Frontal cortex (tissue), 4 donors: ENCODE results near the gene ACOT7. TPM values are rescaled to one million over a fixed set of nuclear protein-coding genes. Genes with fewer than 3 reads are reported as not detected.
"Not testable (repeated sequence)": the region's sequence is repeated elsewhere in the genome, so short reads cannot be mapped to it uniquely, and the experiment has no call there.

Experiments used
- DNase-seq, 2 donors: peaks; one replicate each; pipeline ENCODE4 v3.0.0; 2012; ENCODE audit warnings: low spot score in 2 of 2
- FAIRE-seq: peaks from 2 replicates; lab custom pipeline; 2012; peaks lifted over from hg19 to GRCh38; lab: Jason Lieb, UNC
- total RNA-seq: library from RNA; depleted of rRNA; stranded (reverse); fragments of >200 nt; gene quantifications from one replicate; pipeline ENCODE4 v1.2.3, GENCODE V29; 2014
- donor health status: control.
- donor health status: control.
- donor health status: control.

The ACOT7 gene
- total RNA-seq, 1 donor from 2014 or later: 40.8 TPM

DNA sequence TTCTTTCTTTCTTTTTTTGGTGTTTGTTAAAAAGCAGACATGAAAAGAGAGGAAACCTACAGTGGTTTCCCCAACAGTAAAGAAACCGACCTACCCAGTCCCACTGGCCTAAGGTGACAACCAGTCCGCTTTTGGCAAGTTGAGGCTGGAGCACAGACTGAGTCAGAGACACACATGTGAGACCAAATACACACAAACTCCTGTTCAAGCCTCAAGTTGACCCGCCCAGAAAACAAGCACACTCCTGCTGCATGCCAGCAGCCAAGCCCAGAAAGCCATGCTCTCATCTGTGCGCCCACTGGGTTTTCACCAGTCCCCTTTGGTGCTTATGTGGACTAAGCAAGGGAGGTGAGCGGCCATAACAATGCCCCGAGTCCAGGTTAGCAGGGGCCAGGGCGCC, 68.1 kb downstream of the ACOT7 start:
- DNase-seq (no peak), FAIRE-seq (no peak)

DNA sequence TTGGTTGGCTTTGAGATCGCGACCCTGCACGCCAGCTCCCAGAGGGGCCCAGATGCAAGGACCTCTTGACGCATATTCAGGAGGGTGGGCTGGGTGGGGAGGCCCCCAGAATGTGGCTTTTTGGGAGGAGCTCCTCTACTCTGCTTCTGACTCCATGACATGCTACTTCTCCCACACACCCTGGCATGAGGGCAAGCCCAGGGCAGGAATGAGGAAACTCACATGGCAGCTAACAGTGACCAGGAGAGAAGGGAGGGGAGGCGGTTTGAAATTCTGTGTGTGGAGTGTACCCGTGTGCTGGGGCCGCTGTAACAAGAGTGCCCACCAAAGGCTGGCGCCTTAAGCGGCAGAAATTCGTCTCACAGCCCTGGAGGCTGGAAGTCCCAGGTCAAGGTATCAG, 71.4 kb downstream of the ACOT7 start:
- DNase-seq: no peak
- no peak for FAIRE-seq

- no peak for DNase-seq
- no peak for FAIRE-seq
Measured at GRCh38 chr1:6321205-6321604, 72.4 kb downstream of the ACOT7 start.

- FAIRE-seq: no peak
- no peak for DNase-seq
Measured at GRCh38 chr1:6317098-6317760, 76.3 kb downstream of the ACOT7 start.

DNA sequence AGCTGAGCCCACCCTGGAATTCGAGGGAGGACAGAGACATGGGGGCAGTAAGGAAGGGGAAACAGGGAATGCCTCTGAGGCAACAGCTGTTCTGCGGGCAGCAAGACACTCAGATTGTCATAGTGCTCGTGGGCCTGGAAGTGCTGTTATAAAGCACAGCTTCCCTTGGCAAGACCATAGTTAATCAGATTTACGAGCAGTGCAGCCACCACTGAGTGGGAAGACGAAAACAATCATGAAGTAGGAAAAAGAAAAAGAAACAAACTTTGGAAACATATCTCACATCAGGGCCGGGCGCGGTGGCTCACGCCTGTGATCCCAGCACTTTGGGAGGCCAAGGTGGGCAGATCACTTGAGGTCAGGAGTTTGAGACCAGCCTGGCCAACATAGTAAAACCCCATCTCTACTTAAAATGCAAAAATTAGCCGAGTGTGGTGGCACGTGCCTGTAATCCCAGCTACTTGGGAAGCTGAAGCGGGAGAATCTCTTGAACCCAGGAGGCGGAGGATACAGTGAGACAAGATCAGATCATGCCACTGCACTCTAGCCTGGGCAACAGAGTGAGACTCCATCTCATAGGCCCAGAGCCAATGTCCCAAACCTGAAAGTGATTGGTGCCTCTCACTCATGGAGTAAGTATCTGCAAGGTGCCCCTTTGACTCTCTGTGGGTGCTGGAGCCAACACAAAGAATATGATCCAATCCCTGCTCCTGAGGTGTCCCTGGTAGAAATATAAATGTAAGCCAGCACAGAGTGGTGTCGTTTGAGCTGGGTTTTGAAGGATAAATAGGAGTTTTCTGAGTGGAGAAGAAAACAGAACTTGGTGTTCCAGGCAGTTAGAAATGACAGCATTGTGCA, 77.1 kb downstream of the ACOT7 start:
- DNase-seq: no peak
- FAIRE-seq: no peak

DNA sequence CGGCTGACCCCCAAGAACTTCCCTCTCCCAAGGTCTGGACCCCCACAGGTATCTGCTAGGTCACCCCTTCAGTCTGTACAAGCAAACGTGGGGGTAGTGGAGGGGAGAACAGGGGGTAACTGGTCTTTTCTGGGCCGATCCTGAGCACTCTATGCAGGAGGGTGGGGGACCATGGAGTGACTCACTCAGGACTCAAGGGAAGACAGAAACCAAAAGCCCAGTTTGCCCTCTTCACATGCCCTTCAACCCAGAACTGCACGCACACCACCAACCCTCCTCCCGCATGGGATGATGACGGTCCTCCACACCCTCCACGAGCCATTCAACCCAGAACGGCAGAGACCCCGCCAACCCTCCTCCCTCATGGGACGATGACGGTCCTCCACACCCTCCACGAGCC, 79.1 kb downstream of the ACOT7 start:
- DNase-seq (no peak), FAIRE-seq (no peak)

DNA sequence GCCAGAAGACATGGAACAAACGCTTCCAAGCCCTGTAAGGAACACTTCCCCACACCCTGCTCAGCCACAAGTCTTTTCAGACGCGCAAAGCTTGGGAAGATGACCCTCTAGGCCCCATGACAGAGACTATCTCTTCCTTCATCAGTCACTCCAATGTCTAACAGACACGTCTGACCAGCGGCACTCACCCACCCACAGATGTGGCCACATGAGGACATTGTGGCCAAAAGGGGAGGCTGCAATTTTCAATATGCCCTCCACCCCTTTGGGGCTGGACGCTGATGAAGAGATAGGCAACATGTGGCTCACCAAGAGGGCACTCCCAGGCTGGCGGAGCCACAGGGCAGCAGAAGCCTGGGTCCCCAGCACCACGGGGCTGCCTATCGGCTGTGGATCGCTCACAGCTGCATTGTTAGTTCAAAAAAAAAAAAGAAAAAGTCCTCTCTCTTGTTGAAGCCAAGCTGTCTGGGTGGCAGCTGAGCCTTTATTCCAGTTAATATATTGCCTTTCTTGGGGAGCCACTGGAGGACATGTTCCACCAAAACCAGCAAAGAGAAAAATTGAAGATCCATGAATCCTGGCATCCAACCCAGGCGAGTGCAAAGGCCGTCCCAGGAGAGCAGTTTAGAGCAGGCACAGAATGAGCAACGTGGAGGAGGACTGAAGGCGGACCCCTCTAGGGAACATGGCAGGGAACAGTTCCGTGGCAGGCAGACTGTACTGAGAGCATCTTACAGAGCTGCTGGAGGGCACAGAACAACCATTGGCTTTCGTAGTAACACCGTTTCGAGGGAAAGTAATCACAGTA, 80.0 kb downstream of the ACOT7 start:
- FAIRE-seq (no peak), DNase-seq (no peak)

GRCh38 chr1:6310116-6310848, 83.3 kb downstream of the ACOT7 start:
- FAIRE-seq: no peak

DNA sequence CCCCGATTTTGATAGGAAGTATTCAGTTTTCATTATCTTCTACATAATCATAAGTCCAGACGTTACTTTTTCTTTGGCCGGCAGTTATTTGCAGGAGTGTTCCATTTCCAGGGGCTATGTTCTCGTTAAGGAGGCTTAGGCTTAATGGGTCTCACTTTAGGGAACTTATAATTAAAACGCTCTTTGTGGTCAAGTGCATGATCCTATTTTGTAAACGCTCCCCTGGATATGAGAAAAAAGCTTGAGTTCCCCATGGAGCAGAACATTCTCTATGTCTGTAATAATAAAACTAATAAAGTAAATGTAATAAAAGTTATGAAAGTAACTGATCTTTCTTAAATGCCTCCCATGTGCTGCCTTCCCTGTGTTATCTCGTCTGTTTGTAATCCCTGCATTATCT, 84.0 kb downstream of the ACOT7 start:
- DNase-seq (no peak), FAIRE-seq (no peak)

More at GRCh38 chr1:6310116-6310848, 83.3 kb downstream of the ACOT7 start:
- no peak for DNase-seq

GRCh38 chr1:6308449-6308848, 85.1 kb downstream of the ACOT7 start:
- no peak for DNase-seq
- no peak for FAIRE-seq

DNA sequence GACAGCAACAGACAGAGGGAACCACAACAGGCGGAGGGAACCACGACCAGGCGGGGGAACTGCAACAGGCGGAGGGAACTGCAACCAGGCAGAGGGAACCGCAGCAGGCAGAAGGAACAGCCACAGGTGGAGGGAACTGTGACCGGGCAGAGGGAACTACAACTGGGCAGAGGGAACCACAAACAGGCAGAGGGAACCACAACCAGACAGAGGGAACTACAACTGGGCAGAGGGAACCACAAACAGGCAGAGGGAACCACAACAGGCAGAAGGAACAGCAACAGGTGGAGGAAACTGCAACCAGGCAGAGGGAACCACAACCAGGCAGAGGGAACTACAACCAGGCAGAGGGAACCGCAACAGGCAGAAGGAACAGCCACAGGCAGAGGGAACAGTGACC, 85.9 kb downstream of the ACOT7 start:
- not testable (repeated sequence) for FAIRE-seq, DNase-seq

DNA sequence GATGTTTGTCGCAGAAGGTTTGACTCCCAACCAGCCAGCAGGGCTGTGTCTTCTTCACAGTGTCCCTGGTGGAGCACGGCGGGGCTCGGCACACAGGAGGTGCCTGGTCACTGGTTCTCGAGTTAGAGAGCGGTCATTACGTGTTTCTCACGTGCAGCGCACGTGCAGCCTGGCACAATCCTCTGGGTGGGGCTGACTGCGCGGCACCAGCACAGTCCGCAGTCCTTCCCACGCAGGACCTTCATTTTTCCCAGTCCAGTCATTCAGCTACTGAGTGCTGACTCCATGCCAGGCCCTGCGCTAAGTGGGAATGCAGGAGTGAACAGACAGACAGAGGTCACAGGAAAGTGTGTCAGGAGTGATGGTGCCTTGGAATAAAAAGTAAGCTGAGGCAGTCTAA, 86.5 kb downstream of the ACOT7 start:
- FAIRE-seq (no peak), DNase-seq (no peak)

DNA sequence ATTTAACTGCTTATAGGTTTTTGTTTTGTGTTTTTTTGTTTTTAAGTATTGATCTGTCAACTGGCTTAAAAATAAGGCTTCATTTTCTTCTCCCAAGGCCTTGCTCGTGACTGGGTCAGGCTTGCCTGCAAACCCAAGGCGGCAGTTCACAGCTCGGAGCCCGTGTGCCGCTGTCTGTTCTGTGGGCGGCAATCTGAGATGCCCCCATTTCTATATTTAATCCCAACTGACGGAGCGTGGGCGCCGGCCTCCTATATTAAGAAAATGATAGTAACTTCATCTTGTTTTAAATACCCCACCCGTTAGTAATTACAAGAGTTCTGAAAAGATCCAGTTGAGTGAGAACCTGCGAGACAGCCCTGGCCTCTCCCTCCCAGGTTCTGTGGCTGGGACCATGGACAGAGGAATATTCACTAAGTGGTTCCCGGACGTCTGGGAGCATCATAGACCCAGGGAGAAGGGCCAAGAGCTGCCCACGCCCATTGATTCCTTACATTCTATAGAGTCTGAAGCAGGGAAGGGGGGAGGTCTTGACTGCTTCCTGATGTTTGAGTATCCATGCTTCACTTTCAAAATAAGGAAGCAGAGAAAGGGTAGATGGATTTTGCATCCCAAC, 90.1 kb downstream of the ACOT7 start:
- peak in 1 of 2 donors; percentile 51 for DNase-seq
- no peak for FAIRE-seq

GRCh38 chr1:6302568-6302967, 91.0 kb downstream of the ACOT7 start:
- DNase-seq (no peak), FAIRE-seq (no peak)

DNA sequence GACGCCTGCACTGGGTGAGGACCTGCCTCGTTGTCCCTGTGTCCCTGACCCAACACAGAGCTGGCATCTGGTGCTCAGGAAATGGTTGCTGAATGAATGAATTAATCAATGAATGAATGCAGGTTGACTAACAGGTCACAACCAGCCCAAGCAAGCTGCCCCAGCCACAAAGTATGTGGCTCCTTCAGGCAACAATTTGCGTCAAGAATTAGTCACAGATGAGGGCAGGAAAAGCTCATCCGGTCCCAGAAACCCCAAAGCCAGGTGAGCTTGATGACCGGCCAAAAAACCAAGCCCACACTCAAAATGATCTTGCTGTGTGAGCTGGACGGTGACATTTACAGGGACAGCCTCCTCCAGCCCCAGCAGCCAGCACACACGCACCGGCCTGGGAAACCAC, 92.0 kb downstream of the ACOT7 start:
- no peak for DNase-seq

DNA sequence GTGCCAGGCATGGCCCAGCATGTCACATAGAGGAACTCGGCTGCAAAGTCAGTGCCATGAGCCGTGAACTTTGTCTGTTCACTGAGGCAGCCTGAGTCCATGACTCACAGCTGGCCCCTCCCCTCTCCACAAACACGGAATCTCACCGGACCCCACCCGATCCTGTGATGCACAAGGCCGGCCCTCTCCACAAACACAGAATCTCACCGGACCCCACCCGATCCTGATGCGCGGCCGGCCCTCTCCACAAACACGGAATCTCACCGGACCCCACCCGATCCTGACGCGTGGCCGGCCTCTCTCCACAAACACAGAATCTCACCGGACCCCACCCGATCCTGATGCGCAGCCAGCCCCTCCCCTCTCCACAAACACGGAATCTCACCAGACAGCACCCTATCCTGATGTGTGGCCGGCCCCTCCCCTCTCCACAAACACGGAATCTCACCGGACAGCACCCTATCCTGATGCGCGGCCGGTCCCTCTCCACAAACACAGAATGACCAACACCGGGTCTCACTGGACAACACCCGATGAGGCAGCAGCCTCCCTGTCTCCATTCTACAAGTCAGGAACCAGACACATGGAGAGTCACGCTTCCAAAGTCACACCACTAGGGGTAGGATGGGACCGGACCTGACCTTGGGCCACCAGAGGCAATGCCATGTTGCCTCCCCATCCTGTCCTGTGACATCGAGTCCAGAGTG, 93.1 kb downstream of the ACOT7 start:
- no peak for DNase-seq
- FAIRE-seq: no peak

More for the DNA sequence above, 92.0 kb downstream of the ACOT7 start:
- no peak for FAIRE-seq

DNA sequence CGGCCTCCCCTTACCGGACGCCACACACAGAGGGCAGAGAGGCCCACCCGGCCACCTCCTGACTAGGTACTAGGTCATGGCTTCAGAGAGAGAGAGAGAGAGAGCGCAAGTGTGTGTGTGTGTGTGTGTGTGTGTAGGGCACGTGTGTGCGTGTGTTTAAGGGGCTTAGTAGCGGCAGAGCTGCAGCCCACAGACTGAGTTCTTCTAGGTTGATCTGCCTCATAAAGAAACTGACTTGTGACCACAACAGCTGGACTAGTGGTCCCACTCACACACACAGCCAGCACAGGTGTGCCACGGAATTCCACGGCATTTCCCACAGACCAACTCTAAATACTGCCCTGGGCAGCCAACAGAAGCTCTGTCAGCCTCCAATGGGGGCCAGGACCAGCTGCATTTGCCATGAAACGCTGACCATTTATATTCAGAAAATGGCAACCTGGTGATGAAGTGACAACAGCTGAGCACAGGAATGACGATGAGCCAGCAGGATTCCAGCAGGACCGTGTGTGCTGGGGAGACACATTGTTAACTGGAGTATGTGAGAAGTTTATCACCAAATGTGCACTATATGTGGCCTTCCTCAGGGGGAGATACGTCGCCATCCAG, 93.9 kb downstream of the ACOT7 start:
- DNase-seq (no peak), FAIRE-seq (no peak)

GRCh38 chr1:6298940-6299465, 94.6 kb downstream of the ACOT7 start:
- FAIRE-seq (no peak), DNase-seq (no peak)
